ENCODE data around the gene SLC30A9.

The SLC30A9 gene

DNA sequence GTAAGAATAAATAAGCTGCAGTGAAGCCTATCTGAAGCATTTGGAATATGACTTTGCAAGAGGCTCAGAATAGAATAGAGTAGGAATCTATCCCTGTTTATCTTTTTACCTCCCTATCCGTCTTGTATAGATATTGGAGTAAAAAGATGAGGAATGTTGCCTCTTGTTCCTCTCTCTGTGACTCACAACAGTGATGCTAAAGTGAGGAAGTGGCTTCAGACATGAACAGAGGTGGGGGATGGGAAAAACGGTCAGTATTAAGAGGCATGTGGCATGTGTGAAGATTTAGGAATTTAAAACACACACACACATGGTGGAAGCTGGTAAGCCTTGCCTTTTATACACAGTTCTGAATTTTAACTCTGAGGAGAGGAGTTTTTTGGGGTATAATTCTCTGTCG, 12.6 kb upstream of the SLC30A9 start (continued):
- TF ChIP-seq ZNF645 (tag by site-specific recombination; IDR thresholded peaks at IDR 0.05): no peak
- TF ChIP-seq MYNN (tag by site-specific recombination; IDR thresholded peaks at IDR 0.05; ENCODE audit: borderline replicate concordance): no peak

GRCh38 chr4:41981456-41981855, 8.9 kb upstream of the SLC30A9 start, which contains the start of gene DCAF4L1:
TSS of gene DCAF4L1 (plus strand) at chr4:41981756. CDS start at chr4:41981793, 37 bp downstream.
- Histone ChIP-seq H3K9me3 (ENCODE audit: control insufficient read depth, insufficient read depth, low read depth, low read length) (no peaks in the 10 kb centered on the region), H3K4me1 (ENCODE audit: control insufficient read depth, insufficient read depth, low read length) (no peaks in the 10 kb centered on the region), H3K27ac (ENCODE audit: extremely low read depth, low read depth, low read length) (no peak within 1 kb of the TSS), H3K4me3 (ENCODE audit: low read depth, low read length) (no peak within 1 kb of the TSS), H3K36me3 (ENCODE audit: control insufficient read depth in 2 of 2, insufficient read depth in 1 of 2, low read length in 2 of 2) (no peaks in the 10 kb centered on the region)
- POLR2A ChIA-PET: no interaction called here
- TF ChIP-seq HOXA7 (CRISPR knock-in tag; IDR thresholded peaks at IDR 0.05; ENCODE audit: borderline replicate concordance) (no peak), ZNF138 (tag by site-specific recombination; IDR thresholded peaks at IDR 0.05; ENCODE audit: borderline replicate concordance) (no peak), HOXC10 (CRISPR knock-in tag; IDR thresholded peaks at IDR 0.05) (no peak), ZNF629 (tag by site-specific recombination; IDR thresholded peaks at IDR 0.05) (no peak)
- TF ChIP-seq, protein P1, sequence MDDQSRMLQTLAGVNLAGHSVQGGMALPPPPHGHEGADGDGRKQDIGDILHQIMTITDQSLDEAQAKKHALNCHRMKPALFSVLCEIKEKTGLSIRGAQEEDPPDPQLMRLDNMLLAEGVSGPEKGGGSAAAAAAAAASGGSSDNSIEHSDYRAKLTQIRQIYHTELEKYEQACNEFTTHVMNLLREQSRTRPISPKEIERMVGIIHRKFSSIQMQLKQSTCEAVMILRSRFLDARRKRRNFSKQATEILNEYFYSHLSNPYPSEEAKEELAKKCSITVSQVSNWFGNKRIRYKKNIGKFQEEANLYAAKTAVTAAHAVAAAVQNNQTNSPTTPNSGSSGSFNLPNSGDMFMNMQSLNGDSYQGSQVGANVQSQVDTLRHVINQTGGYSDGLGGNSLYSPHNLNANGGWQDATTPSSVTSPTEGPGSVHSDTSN (CRISPR knock-in tag; IDR thresholded peaks at IDR 0.05): no peak
- TF ChIP-seq, protein P2, sequence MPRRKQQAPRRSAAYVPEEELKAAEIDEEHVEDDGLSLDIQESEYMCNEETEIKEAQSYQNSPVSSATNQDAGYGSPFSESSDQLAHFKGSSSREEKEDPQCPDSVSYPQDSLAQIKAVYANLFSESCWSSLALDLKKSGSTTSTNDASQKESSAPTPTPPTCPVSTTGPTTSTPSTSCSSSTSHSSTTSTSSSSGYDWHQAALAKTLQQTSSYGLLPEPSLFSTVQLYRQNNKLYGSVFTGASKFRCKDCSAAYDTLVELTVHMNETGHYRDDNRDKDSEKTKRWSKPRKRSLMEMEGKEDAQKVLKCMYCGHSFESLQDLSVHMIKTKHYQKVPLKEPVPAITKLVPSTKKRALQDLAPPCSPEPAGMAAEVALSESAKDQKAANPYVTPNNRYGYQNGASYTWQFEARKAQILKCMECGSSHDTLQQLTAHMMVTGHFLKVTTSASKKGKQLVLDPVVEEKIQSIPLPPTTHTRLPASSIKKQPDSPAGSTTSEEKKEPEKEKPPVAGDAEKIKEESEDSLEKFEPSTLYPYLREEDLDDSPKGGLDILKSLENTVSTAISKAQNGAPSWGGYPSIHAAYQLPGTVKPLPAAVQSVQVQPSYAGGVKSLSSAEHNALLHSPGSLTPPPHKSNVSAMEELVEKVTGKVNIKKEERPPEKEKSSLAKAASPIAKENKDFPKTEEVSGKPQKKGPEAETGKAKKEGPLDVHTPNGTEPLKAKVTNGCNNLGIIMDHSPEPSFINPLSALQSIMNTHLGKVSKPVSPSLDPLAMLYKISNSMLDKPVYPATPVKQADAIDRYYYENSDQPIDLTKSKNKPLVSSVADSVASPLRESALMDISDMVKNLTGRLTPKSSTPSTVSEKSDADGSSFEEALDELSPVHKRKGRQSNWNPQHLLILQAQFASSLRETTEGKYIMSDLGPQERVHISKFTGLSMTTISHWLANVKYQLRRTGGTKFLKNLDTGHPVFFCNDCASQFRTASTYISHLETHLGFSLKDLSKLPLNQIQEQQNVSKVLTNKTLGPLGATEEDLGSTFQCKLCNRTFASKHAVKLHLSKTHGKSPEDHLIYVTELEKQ (tag by site-specific recombination; IDR thresholded peaks at IDR 0.05; ENCODE audit: borderline replicate concordance): no peak
- CTCF ChIA-PET: no interaction called here

- Histone ChIP-seq H3K36me3 (ENCODE audit: control insufficient read depth in 2 of 2, insufficient read depth in 1 of 2, low read length in 2 of 2) (no peaks in the 10 kb centered on the region), H3K4me1 (ENCODE audit: control insufficient read depth, insufficient read depth, low read length) (no peaks in the 10 kb centered on the region), H3K4me3 (ENCODE audit: low read depth, low read length) (no peak overlapping the region), H3K27ac (ENCODE audit: extremely low read depth, low read depth, low read length) (no peak overlapping the region), H3K9me3 (ENCODE audit: control insufficient read depth, insufficient read depth, low read depth, low read length) (no peaks in the 10 kb centered on the region)
- ChIA-PET POLR2A (no interaction called here), CTCF (no interaction called here)
- TF ChIP-seq, protein P2 (tag by site-specific recombination; IDR thresholded peaks at IDR 0.05; ENCODE audit: borderline replicate concordance): no peak
- no peak for TF ChIP-seq ZFP41 (tag by site-specific recombination; IDR thresholded peaks at IDR 0.05; ENCODE audit: borderline replicate concordance)
- no peak for TF ChIP-seq ZNF112 (tag by site-specific recombination; IDR thresholded peaks at IDR 0.05)
- no peak for TF ChIP-seq ZNF266 (tag by site-specific recombination; IDR thresholded peaks at IDR 0.05; ENCODE audit: low read depth)
- no peak for TF ChIP-seq ZNF514 (tag by site-specific recombination; IDR thresholded peaks at IDR 0.05)
- TF ChIP-seq YY1 (tag by site-specific recombination; IDR thresholded peaks at IDR 0.05): no peak
- TF ChIP-seq ZNF146 (tag by site-specific recombination; IDR thresholded peaks at IDR 0.05): no peak
- no peak for TF ChIP-seq ZFP69B (tag by site-specific recombination; IDR thresholded peaks at IDR 0.05)
- TF ChIP-seq ZNF518A (tag by site-specific recombination; conservative IDR thresholded peaks at IDR 0.05; ENCODE audit: low read depth): no peak
- no peak for TF ChIP-seq FEZF1 (tag by site-specific recombination; IDR thresholded peaks at IDR 0.05)
- TF ChIP-seq ZNF548 (tag by site-specific recombination; IDR thresholded peaks at IDR 0.05): no peak
These were observed 7.6 kb upstream of the SLC30A9 start for GRCh38 chr4:41982716-41983115.

Data from HEK293 (cell line).